Measurements from ENCODE around the gene AGAP2. TPM values are rescaled to one million over a fixed set of nuclear protein-coding genes. Genes with fewer than 3 reads are reported as not detected.
"Not testable (repeated sequence)": the region's sequence is repeated elsewhere in the genome, so short reads cannot be mapped to it uniquely, and the experiment has no call there.

AGAP2 gene
- total RNA-seq, 1 donor = 0.72 TPM

GRCh38 chr12:57775563-57776246, 37.2 kb upstream of the AGAP2 start:
- no peaks in the 10 kb centered on the region for H3K27me3 ChIP-seq (ENCODE audit: insufficient read depth, low read length)
- no peaks in the 10 kb centered on the region for H4K20me1 ChIP-seq (ENCODE audit: insufficient read depth, low read length)
- H3K4me2 ChIP-seq (ENCODE audit: insufficient read depth, low read length) = no peak overlapping the region
- TF ChIP-seq CTCF (IDR thresholded peaks at IDR 0.05; ENCODE audit: extremely low read depth, low read depth, low read length) = peak; percentile 14
- peaks cover 11% of the 10 kb centered on the region for H3K36me3 ChIP-seq (ENCODE audit: insufficient read depth, low read length)
- H3K9me3 ChIP-seq (ENCODE audit: low read depth, low read length) = no peaks in the 10 kb centered on the region
- DNase-seq (ENCODE audit: insufficient read length, low spot score, missing footprints) = no peak
- H3K79me2 ChIP-seq (ENCODE audit: insufficient read depth, low read length) = peaks cover 9% of the 10 kb centered on the region
- H3K27ac ChIP-seq (ENCODE audit: low read depth, low read length) = no peak overlapping the region
- H3K4me1 ChIP-seq (ENCODE audit: insufficient read depth, low read length) = peaks cover 18% of the 10 kb centered on the region
- H2AFZ ChIP-seq (ENCODE audit: low read length) = no peak overlapping the region
- no peak overlapping the region for H3K4me3 ChIP-seq (ENCODE audit: insufficient read depth, low read length)

- Histone ChIP-seq H3K27ac (ENCODE audit: low read depth, low read length) (no peak overlapping the region), H3K36me3 (ENCODE audit: insufficient read depth, low read length) (peaks cover 11% of the 10 kb centered on the region), H4K20me1 (ENCODE audit: insufficient read depth, low read length) (no peaks in the 10 kb centered on the region), H3K79me2 (ENCODE audit: insufficient read depth, low read length) (peaks cover 12% of the 10 kb centered on the region), H3K4me3 (ENCODE audit: insufficient read depth, low read length) (no peak overlapping the region), H3K4me1 (ENCODE audit: insufficient read depth, low read length) (peaks cover 18% of the 10 kb centered on the region), H2AFZ (ENCODE audit: low read length) (no peak overlapping the region), H3K9me3 (ENCODE audit: low read depth, low read length) (no peaks in the 10 kb centered on the region), H3K27me3 (ENCODE audit: insufficient read depth, low read length) (no peaks in the 10 kb centered on the region), H3K4me2 (ENCODE audit: insufficient read depth, low read length) (no peak overlapping the region)
- no peak for TF ChIP-seq CTCF (IDR thresholded peaks at IDR 0.05; ENCODE audit: extremely low read depth, low read depth, low read length)
- DNase-seq (ENCODE audit: insufficient read length, low spot score, missing footprints) = no peak
Measured at GRCh38 chr12:57775044-57775443, 36.5 kb upstream of the AGAP2 start.

- H3K79me2 ChIP-seq (ENCODE audit: insufficient read depth, low read length) = peaks cover 12% of the 10 kb centered on the region
- H3K27ac ChIP-seq (ENCODE audit: low read depth, low read length); DNase-seq (ENCODE audit: insufficient read length, low spot score, missing footprints); H3K4me2 ChIP-seq (ENCODE audit: insufficient read depth, low read length); H3K27me3 ChIP-seq (ENCODE audit: insufficient read depth, low read length); H3K4me3 ChIP-seq (ENCODE audit: insufficient read depth, low read length); H2AFZ ChIP-seq (ENCODE audit: low read length); H3K9me3 ChIP-seq (ENCODE audit: low read depth, low read length); H4K20me1 ChIP-seq (ENCODE audit: insufficient read depth, low read length): not testable (repeated sequence)
- peaks cover 13% of the 10 kb centered on the region for H3K36me3 ChIP-seq (ENCODE audit: insufficient read depth, low read length)
- H3K4me1 ChIP-seq (ENCODE audit: insufficient read depth, low read length) = peaks cover 18% of the 10 kb centered on the region
Measured at GRCh38 chr12:57774634-57775033, 36.1 kb upstream of the AGAP2 start.

- Histone ChIP-seq H4K20me1 (ENCODE audit: insufficient read depth, low read length) (no peaks in the 10 kb centered on the region), H2AFZ (ENCODE audit: low read length) (peak within 1 kb of the TSS; percentile 98), H3K36me3 (ENCODE audit: insufficient read depth, low read length) (peaks cover 26% of the 10 kb centered on the region), H3K27ac (ENCODE audit: low read depth, low read length) (peak within 1 kb of the TSS; percentile 95), H3K79me2 (ENCODE audit: insufficient read depth, low read length) (peaks cover 12% of the 10 kb centered on the region), H3K4me1 (ENCODE audit: insufficient read depth, low read length) (peaks cover 18% of the 10 kb centered on the region), H3K9me3 (ENCODE audit: low read depth, low read length) (no peaks in the 10 kb centered on the region), H3K4me3 (ENCODE audit: insufficient read depth, low read length) (peak within 1 kb of the TSS; percentile 91), H3K27me3 (ENCODE audit: insufficient read depth, low read length) (no peaks in the 10 kb centered on the region), H3K4me2 (ENCODE audit: insufficient read depth, low read length) (peak within 1 kb of the TSS; percentile 90)
- TF ChIP-seq CTCF (IDR thresholded peaks at IDR 0.05; ENCODE audit: extremely low read depth, low read depth, low read length) = no peak
- DNase-seq (ENCODE audit: insufficient read length, low spot score, missing footprints) = peak; percentile 94
Measured at GRCh38 chr12:57772429-57773322, 34.1 kb upstream of the AGAP2 start, which contains the start of gene EEF1AKMT3. TSS of gene EEF1AKMT3 (plus strand) at chr12:57772614. CDS start at chr12:57772725, 111 bp downstream.
